Stimulated activated naive CD8-positive, alpha-beta T cell treated with anti-CD3 and anti-CD28 coated beads, Interleukin-15, amount 100 ng/mL, for 72 hours (primary cell): ENCODE data around the gene UAP1L1.
"Not testable (repeated sequence)": the region's sequence is repeated elsewhere in the genome, so short reads cannot be mapped to it uniquely, and the experiment has no call there.

Source experiments
- ATAC-seq: fragments of 150-1000 bp; cut with Tn5 transposase; 2 replicates; pipeline ENCODE4 v1.10.0; 2021; ENCODE audit warnings: mild to moderate bottlenecking, moderate library complexity
- DNase-seq, 2 donors: peaks; one replicate each; pipeline ENCODE4 v3.0.0; 2021 to 2022
- H3K27ac Mint-ChIP-seq, 2 donors: one replicate each; pipeline ENCODE4 v1.8.0; 2022; ENCODE audit warnings: mild to moderate bottlenecking in 2 of 2, mixed read lengths in 2 of 2, moderate library complexity in 2 of 2
- H3K27me3 Mint-ChIP-seq: one replicate; pipeline ENCODE4 v1.8.0; 2022; ENCODE audit warnings: mixed read lengths
- H3K4me1 Mint-ChIP-seq: one replicate; pipeline ENCODE4 v1.8.0; 2022; ENCODE audit warnings: mild to moderate bottlenecking, mixed read lengths
- H3K4me3 Mint-ChIP-seq, 2 donors: one replicate each; pipeline ENCODE4 v1.8.0; 2022; ENCODE audit warnings: mild to moderate bottlenecking in 2 of 2, mixed read lengths in 2 of 2, moderate library complexity in 1 of 2
- H3K9me3 Mint-ChIP-seq, 2 donors: one replicate each; pipeline ENCODE4 v1.8.0; 2022; ENCODE audit warnings: mixed read lengths in 2 of 2

The UAP1L1 gene

DNA sequence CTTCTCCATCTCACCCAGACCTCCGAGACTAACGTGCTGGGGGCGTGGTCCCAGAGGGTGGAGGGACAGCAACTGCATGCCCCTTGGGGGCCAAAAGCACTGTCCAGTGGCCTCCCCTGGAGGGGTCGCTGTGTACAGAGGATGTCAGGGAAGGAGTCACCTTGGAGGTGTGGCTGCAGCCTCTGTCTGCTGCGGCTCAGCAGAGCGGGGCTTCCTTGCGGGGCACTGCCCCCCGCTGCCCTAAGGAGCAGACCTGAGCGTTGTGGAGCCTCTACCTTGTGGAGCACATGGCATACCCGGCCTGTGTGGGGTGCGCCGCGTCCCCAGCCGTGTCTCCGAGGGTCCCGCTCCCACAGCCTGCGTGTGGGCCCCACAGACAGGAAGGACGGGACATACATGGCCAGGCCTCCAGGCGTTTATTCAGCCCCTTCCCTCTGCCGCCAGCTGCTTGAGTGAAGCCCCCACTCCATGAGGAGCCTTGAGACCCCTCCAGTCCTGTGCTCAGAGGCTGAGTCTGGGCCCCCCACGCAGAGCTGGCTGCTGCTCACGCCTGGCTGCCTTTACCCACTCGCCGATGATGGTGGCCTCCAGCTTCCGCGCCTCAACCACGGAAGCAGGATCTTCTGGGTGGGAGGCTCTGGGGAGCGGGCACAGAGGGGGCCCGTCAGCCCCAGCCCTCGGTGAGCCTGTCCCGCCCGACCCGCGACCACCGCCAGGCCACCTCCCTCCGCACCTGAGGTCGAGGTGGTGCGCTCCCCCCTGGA lies 33.0 kb downstream of the UAP1L1 start:
- H3K27ac Mint-ChIP-seq, result peak overlapping the region in 1 of 2 donors; percentile 42
- H3K9me3 Mint-ChIP-seq, result no peaks in the 10 kb centered on the region
- no peak for ATAC-seq
- no peak overlapping the region for H3K4me3 Mint-ChIP-seq
- DNase-seq, result no peak
- H3K4me1 Mint-ChIP-seq, result peaks cover 18% of the 10 kb centered on the region
- no peaks in the 10 kb centered on the region for H3K27me3 Mint-ChIP-seq

DNA sequence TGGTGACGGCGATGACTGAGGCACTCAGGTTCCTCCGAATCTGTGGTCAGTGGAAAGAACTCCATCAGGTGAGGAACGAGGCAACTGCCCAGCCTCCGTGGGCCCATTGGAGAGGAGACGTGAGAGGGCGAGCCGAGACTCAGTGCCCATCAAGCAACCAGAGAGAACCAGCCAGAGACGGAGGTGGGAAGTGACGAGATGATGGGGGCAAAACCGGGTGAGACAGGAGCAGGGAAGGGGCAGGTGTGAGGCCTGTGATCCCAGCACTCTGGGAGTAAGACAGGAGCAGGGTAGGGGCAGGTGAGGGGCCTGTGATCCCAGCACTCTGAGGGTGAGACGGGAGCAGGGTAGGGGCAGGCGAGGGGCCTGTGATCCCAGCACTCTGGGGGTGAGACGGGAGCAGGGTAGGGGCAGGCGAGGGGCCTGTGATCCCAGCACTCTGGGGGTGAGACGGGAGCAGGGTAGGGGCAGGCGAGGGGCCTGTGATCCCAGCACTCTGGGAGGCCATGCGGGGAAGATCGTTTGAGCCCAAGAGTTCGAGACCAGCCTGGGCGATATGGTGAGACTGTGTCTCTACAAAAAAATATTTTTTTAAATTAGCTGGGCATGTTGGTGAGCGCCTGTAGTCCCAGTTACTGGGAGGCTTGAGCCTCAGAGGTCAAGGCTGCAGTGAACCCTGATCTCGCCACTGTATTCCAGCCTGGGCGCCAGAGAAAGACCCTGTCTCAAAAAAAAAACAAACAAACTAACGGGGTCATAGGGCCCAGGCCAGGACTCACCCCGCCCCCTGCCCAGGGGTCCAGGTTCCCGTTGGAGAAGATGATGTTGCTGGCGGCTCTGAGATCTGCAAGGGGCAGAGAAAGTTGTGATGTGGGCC lies 33.8 kb downstream of the UAP1L1 start:
- Mint-ChIP-seq H3K4me1 (peaks cover 18% of the 10 kb centered on the region), H3K27me3 (no peaks in the 10 kb centered on the region), H3K9me3 (no peaks in the 10 kb centered on the region), H3K4me3 (no peak overlapping the region), H3K27ac (peak overlapping the region in 1 of 2 donors; percentile 42)
- DNase-seq, result no peak
- no peak for ATAC-seq

DNA sequence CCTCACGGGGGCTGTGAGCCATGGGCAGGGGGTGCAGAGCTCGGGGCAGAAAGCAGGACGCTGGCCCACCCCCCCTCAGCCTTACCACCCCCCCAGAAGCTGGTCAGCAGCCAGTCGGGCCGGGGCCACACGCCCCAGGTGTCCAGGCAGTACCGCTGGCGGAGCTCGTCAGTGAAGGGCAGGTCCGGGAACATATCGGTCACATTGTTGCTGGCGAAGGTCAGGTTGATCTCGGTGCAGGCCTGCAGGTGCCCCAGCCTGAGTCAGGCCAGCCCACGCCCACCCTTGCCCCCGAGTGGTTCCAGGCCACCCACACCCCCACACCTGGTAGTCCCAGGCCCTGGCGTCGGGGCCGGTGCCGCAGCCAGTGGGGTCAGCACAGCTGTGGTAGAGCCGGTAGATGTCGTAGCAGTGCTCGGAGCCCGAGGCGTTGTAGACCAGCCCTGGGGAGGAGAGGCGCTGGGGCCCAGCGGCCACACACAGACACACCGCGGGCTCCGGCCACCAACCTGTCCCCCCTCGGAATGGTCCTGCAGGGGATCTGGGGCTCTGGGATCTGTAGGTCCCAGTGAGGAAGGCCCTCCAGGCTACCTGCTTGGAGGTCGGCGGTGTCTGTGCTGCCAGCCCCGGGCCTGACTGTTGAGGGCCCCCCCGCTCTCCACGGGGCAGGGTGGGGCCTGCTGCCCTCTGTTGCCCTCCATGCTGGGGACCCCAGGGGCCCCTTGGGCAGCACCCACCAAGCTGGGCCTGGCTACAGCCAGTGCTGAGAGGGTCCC lies 34.7 kb downstream of the UAP1L1 start:
- no peak for ATAC-seq
- Mint-ChIP-seq H3K27ac (peak overlapping the region in 1 of 2 donors; percentile 42), H3K9me3 (no peaks in the 10 kb centered on the region), H3K4me1 (peaks cover 18% of the 10 kb centered on the region), H3K4me3 (peak overlapping the region in 1 of 2 donors; percentile 26), H3K27me3 (no peaks in the 10 kb centered on the region)
- no peak for DNase-seq

DNA sequence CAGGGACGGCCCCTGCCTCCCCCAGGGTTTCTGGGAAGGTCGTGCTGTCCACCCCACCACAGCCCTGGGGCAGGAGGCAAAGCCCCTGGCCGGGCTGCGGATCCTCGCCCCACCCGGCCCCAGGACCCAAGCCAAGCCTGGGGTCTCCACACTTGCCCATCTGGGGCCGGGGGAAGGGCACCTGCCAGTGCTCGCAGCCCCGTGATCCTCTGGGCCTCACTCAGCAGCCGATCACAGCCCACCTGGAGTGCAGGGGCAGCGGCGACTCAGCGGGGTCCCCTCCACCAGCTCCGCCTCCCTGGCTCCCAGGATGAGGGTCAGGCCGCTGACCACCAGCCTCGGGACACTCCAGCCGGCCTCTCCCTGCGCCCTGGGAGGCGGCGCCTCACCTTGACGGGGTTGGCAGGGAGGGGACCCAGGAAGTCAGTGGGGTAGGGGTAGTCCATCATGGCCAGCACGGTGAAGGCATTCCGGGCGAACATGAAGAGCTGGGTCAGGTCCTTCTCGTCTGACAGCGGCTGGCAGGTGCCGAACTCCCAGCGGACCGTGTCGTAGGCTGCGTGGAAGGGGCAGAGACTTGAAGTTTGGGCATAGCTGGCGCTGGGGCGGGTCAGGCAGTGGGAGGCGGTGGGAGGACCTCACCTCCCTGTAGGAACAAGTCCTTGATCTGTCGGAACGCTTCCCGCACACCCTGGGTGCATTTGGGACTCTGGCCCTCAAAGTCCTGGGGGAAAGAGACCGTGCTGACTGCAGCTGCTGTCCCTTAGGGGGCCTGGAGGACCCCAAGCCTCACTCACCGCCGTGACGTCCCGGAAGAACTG lies 35.5 kb downstream of the UAP1L1 start:
- DNase-seq (no peak), ATAC-seq (no peak)
- Mint-ChIP-seq H3K27me3 (no peaks in the 10 kb centered on the region), H3K4me1 (peaks cover 18% of the 10 kb centered on the region), H3K27ac (no peak overlapping the region), H3K9me3 (no peaks in the 10 kb centered on the region), H3K4me3 (peak overlapping the region; percentile 82 to 85)

DNA sequence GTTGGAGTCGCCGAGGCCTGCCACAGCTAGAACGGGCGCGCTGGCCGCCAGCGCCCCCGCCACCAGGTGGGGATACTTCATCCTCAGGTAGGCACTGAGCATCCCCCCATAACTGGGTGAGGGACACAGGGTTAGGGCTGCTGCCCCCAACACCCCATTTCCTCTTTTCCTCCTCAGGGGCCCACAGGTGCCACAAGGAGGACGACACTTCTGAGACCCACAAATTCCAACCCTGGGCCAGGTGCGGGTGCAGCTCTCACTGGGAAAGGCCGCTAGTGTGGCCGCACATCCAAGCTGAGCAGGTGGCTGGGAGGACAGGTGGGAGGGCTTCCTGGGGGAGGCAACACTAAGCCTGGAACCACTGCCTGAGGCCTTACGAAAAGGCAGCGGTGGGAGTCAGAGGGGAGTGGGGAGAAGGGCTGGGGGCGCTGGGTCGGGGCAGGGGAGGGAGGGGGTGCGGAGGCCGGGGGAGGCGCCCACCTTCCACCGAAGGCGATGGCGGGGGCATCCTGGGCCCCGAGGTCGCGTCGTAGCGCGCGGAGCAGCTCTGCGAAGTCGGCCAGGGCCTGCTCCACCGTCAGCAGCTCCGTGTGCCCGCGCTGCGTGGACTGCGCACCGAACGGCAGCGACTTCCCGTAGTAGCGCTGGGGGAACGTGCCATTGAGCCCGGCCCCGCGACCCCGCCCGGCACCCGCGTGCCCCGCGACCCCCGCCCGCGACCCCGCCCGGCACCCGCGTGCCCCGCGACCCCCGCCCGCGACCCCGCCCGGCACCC lies 36.3 kb downstream of the UAP1L1 start:
- H3K4me3 Mint-ChIP-seq, result peak overlapping the region; percentile 82 to 85

DNA sequence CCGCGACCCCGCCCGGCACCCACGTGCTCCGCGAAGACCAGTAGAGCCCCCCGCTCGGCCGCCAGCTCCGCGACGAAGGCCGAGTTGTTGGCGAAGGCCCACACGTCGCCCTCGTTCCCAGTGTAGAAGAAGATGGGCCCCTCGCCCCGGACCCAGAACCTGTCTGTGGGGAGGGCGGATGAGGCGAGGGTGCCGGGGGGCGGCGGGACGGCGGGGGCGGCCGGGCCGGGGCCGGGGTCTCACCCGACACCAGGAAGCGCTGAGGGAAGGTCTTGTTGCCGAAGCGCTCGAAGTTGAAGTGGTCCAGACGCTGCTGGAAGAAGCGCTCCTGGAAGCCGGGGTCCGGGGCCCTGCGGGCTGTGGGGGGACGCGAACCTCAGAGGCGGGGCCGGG lies 36.9 kb downstream of the UAP1L1 start:
- Mint-ChIP-seq H3K9me3 (no peaks in the 10 kb centered on the region), H3K27me3 (no peaks in the 10 kb centered on the region), H3K4me1 (peaks cover 25% of the 10 kb centered on the region), H3K4me3 (peak overlapping the region; percentile 72 to 74), H3K27ac (peak overlapping the region; percentile 12 to 69)
- ATAC-seq (peak; percentile 36), DNase-seq (no peak)

More for the DNA sequence above, 36.3 kb downstream of the UAP1L1 start:
- DNase-seq (no peak), ATAC-seq (peak; percentile 56)
- H3K4me1 Mint-ChIP-seq, result peaks cover 19% of the 10 kb centered on the region
- no peaks in the 10 kb centered on the region for H3K9me3 Mint-ChIP-seq
- no peaks in the 10 kb centered on the region for H3K27me3 Mint-ChIP-seq
- H3K27ac Mint-ChIP-seq, result peak overlapping the region; percentile 57 to 97

DNA sequence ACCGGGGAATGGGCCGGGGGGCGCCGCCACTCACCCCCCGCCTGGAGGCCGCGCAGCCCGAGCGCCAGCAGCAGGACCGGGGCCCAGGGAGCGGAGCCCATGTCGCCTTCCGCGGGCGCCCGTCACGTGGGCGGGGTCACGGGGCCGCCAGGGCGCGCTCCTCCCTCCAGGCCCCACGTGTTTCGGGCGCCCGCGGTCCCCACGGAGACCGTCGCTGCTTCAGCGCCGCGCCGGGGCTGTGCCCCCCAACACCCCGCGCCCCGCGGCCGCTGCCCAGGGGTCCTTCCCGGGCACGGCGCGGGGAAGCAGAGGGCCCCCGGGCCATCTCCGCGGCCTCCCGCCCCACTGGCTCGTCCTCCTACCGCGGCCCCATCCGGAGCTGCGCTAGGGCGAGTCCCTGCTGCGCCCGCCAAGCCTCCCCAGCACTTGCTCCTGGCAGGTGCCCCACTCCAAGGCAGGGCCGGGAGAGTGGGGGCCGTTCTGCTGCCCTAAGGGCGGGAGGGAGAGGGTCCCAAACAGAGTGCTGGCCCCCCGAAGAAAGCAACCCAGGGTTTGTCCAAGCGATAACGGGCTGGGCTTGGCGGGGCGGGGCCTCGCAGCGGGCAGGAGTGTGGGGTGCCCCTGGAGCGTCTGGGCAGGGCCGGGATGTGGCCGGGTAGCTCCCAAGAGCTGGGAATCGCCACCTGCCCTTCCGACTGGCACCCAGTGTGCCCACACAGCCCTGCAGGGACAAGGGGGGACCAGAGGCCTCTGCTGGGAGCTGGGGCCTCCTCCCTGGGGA lies 37.5 kb downstream of the UAP1L1 start, which contains the start of gene DPP7:
DPP7 (minus strand) TSS at position 121 of the 781 bp plus-strand sequence; CDS start at position 101, 20 bp downstream.
- Mint-ChIP-seq H3K27ac (peak within 1 kb of the TSS; percentile 69 to 97), H3K27me3 (no peaks in the 10 kb centered on the region), H3K9me3 (no peaks in the 10 kb centered on the region), H3K4me1 (peaks cover 28% of the 10 kb centered on the region), H3K4me3 (peak within 1 kb of the TSS; percentile 82 to 85)
- peak; percentile 84 for ATAC-seq
- DNase-seq, result peak; percentile 76 to 80

DNA sequence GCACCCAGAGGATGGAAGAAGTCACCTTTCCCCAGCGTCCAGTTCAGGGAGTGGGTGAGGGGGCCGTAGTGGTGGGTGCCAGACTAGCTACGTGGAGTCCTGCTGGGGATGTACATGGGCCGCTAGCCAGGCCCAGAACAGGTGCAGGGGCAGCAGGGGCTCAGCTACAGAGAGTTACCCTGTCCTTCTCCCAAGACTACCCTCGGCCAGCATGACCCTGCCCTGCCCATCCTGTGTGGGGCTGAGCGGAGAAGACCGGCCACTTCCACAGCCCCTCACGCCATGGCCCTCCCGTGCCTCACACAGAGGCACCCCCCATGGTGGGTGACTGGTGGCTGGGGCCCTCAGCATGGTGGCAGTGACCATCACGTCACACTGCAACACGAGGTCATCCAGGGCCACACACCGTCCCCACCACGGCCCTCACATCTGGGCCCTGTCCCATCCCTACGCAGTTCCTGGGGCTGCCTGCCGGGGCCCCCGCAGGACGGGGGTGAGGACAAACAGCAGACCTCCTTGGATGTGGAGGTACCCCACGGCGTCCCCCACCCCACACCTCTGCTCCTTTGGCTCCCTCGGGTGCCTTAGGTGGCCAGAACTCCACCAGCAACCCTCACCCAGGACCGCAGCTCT lies 38.2 kb downstream of the UAP1L1 start:
- Mint-ChIP-seq H3K9me3 (no peaks in the 10 kb centered on the region), H3K27me3 (no peaks in the 10 kb centered on the region), H3K27ac (peak overlapping the region in 1 of 2 donors; percentile 59), H3K4me1 (peaks cover 28% of the 10 kb centered on the region), H3K4me3 (peak overlapping the region; percentile 66 to 69)
- ATAC-seq (no peak), DNase-seq (no peak)

DNA sequence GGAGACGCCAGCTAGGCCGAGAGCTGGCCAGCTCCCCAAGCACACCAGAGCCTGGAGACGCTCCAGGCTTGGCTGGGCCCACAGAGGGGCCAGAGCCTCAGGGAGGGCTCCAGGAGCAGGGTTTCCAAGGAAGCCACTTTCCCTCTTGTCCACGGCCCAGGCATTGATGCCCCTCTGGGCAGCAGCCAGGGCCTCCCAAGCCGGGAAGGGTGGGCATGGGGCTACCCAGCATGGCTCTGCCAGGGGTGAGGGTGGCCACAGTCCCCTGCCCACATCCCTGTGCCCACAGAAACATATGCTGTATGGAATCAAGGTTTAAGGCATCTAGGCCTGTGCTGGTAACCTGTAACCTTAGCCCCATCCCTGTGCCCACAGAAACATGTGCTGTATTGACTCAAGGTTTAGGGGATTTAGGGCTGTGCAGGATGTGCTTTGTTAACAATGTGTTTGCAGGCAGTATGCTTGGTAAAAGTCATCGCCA lies 38.8 kb downstream of the UAP1L1 start:
- no peak for ATAC-seq
- no peaks in the 10 kb centered on the region for H3K27me3 Mint-ChIP-seq
- peak overlapping the region in 1 of 2 donors; percentile 66 for H3K4me3 Mint-ChIP-seq
- H3K27ac Mint-ChIP-seq, result peak overlapping the region in 1 of 2 donors; percentile 59
- no peaks in the 10 kb centered on the region for H3K9me3 Mint-ChIP-seq
- DNase-seq, result no peak
- H3K4me1 Mint-ChIP-seq, result peaks cover 23% of the 10 kb centered on the region

DNA sequence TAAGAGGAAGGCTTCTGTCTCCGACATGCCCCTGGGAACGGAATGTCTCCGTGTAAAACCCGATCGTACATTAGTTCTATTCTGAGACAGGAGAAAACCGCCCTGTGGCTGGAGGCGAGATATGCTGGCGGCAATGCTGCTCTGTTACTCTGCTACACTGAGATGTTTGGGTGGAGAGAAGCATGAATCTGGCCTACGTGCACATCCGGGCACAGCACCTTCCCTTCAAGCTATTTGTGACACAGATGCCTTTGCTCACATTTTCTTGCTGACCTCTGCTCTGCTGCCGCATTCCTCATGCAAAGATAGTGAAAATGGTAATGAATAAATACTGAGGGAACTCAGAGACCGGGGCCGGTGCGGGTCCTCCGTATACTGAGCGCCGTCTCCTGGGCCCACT lies 39.4 kb downstream of the UAP1L1 start:
- H3K9me3 Mint-ChIP-seq, result no peaks in the 10 kb centered on the region
- no peak for DNase-seq
- H3K4me3 Mint-ChIP-seq, result no peak overlapping the region
- H3K27ac Mint-ChIP-seq, result no peak overlapping the region
- peaks cover 22% of the 10 kb centered on the region for H3K4me1 Mint-ChIP-seq
- no peak for ATAC-seq
- no peaks in the 10 kb centered on the region for H3K27me3 Mint-ChIP-seq

DNA sequence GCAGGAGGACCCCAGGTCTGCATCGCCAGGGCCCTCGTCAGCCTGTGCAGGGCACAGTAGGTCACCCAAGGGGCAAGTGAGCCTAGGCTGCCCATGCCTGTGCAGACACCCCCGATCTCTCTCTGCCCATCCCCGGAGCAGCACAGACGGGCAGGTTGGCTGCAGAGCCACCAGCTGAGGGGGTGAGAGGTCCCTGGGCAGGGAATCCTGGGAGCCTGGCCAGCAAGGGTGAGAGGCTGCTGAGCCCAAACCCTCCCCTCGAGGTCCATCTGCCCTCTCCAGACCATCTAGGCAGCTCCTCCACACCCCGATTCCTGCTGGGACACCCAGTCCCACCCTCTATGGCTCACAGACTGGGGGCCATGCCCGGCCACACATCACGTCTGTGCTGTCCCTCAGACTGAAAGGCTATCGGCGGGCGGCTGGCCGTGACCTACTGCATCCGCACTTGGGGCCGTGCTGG lies 40.0 kb downstream of the UAP1L1 start:
- no peaks in the 10 kb centered on the region for H3K9me3 Mint-ChIP-seq
- peaks cover 27% of the 10 kb centered on the region for H3K4me1 Mint-ChIP-seq
- H3K4me3 Mint-ChIP-seq, result no peak overlapping the region
- no peaks in the 10 kb centered on the region for H3K27me3 Mint-ChIP-seq
- H3K27ac Mint-ChIP-seq, result no peak overlapping the region
- ATAC-seq (no peak), DNase-seq (no peak)

DNA sequence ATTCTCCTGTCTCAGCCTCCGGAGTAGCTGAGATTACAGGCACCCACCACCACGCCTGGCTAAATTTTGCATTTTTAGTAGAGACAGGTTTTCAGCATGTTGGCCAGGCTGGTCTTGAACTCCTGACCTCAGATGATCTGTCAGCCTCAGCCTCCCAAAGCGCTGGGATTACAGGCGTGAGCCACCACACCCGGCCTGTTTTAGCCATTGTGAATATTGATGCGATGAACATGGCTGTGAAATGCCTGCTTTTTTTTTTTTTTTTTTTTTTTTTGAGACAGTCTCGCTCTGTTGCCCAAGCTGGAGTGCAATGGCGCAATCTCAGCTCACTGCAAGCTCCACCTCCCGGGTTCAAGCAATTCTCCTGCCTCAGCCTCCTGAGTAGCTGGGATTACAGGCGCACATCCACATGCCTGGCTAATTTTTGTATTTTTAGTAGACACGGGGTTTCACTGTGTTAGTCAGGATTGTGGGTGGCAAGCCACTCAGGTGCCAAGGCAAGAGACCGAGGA lies 40.8 kb downstream of the UAP1L1 start:
- not testable (repeated sequence) for H3K9me3 Mint-ChIP-seq, H3K27me3 Mint-ChIP-seq, H3K27ac Mint-ChIP-seq, ATAC-seq, H3K4me3 Mint-ChIP-seq, DNase-seq
- peaks cover 27% of the 10 kb centered on the region for H3K4me1 Mint-ChIP-seq
